ENCODE results near the gene KAZALD1. TPM values are rescaled to one million over a fixed set of nuclear protein-coding genes. Genes with fewer than 3 reads are reported as not detected.
A peak's percentile ranks its signal among the peaks of the same experiment; 100 is the strongest.

The KAZALD1 gene
- total and polyA plus RNA-seq, 11 donors = 1.9 to 11.1 (median 7.4) TPM

- peak overlapping the region in 4 of 12 donors; percentile 7 to 25 (median 12) for H3K4me3 ChIP-seq
Observed at GRCh38 chr10:101050208-101051069, 11.3 kb upstream of the KAZALD1 start.

GRCh38 chr10:101052285-101052684 is 9.5 kb upstream of the KAZALD1 start:
- DNase-seq (peak in 2 of 5 donors; percentile 21 to 25), ATAC-seq (peak; percentile 38 to 87 (median 74))
- peak overlapping the region in 2 of 12 donors; percentile 26 to 29 for H3K27ac ChIP-seq

More at GRCh38 chr10:101050208-101051069, 11.3 kb upstream of the KAZALD1 start:
- WGBS, 4 donors = 12 to 25% (median 13%) methylated on average over 20 to 42 of the region's 42 CpGs
- intact Hi-C loops (cut with DNase I) = loop anchor here in 5 of 10 donors (5.0 to 10.0 kb wide), 3 partner anchors 92 to 537 kb away; partner anchors contain the start of genes DPCD (in 1 of the 5) and POLL (in 1 of the 5)
- no peak for TF ChIP-seq POLR2A (IDR thresholded peaks at IDR 0.05)
- peak; percentile 58 to 85 (median 76) for TF ChIP-seq CTCF (IDR thresholded peaks at IDR 0.05)
- peaks cover 27 to 57% (median 47%) of the 10 kb centered on the region in 9 donors for H3K27me3 ChIP-seq
- DNase-seq (peak; percentile 38 to 83 (median 56)), ATAC-seq (peak in 3 of 4 donors; percentile 50 to 75 (median 56))
- no peaks in the 10 kb centered on the region for H3K36me3 ChIP-seq
- peaks cover 0 to 17% (median 7%) of the 10 kb centered on the region in 12 donors for H3K4me1 ChIP-seq
- no peaks in the 10 kb centered on the region for H3K9me3 ChIP-seq
- H3K27ac ChIP-seq = no peak overlapping the region

GRCh38 chr10:101053516-101053915 is 8.3 kb upstream of the KAZALD1 start:
- Histone ChIP-seq H3K36me3 (no peaks in the 10 kb centered on the region), H3K9me3 (no peaks in the 10 kb centered on the region), H3K27ac (no peak overlapping the region), H3K4me1 (peaks cover 0 to 12% (median 7%) of the 10 kb centered on the region in 12 donors), H3K27me3 (peaks cover 18 to 37% (median 28%) of the 10 kb centered on the region in 9 donors), H3K4me3 (no peak overlapping the region)
- TF ChIP-seq CTCF (IDR thresholded peaks at IDR 0.05) = no peak
- TF ChIP-seq POLR2A (IDR thresholded peaks at IDR 0.05) = no peak
- no peak for DNase-seq
- ATAC-seq = no peak
- intact Hi-C loops (cut with DNase I) = loop anchor here in 5 of 10 donors (5.0 to 10.0 kb wide), 3 partner anchors 89 to 534 kb away; partner anchors contain the start of genes DPCD (in 1 of the 5) and POLL (in 1 of the 5)

More at GRCh38 chr10:101052285-101052684, 9.5 kb upstream of the KAZALD1 start:
- H3K4me3 ChIP-seq = no peak overlapping the region
- TF ChIP-seq CTCF (IDR thresholded peaks at IDR 0.05) = no peak
- 84 to 98% (median 96%) methylated on average over 3 of the region's 3 CpGs for WGBS, 4 donors
- H3K9me3 ChIP-seq = no peaks in the 10 kb centered on the region
- H3K27me3 ChIP-seq = peaks cover 27 to 50% (median 39%) of the 10 kb centered on the region in 9 donors
- intact Hi-C loops (cut with DNase I) = loop anchor here in 5 of 10 donors (5.0 to 10.0 kb wide), 3 partner anchors 90 to 535 kb away; partner anchors contain the start of genes DPCD (in 1 of the 5) and POLL (in 1 of the 5)
- no peaks in the 10 kb centered on the region for H3K36me3 ChIP-seq
- peaks cover 0 to 15% (median 7%) of the 10 kb centered on the region in 12 donors for H3K4me1 ChIP-seq

- intact Hi-C loops (cut with DNase I) = loop anchor here in 5 of 10 donors (5.0 to 10.0 kb wide), 3 partner anchors 88 to 533 kb away; partner anchors contain the start of genes DPCD (in 1 of the 5) and POLL (in 1 of the 5)
- H3K9me3 ChIP-seq = no peaks in the 10 kb centered on the region
- DNase-seq (no peak), ATAC-seq (no peak)
- no peak overlapping the region for H3K27ac ChIP-seq
- TF ChIP-seq POLR2A (IDR thresholded peaks at IDR 0.05) (no peak), CTCF (IDR thresholded peaks at IDR 0.05) (no peak)
- peaks cover 10 to 29% (median 20%) of the 10 kb centered on the region in 9 donors for H3K27me3 ChIP-seq
- H3K36me3 ChIP-seq = no peaks in the 10 kb centered on the region
- no peak overlapping the region for H3K4me3 ChIP-seq
- peaks cover 0 to 12% (median 7%) of the 10 kb centered on the region in 12 donors for H3K4me1 ChIP-seq
- 85 to 90% (median 90%) methylated on average over 1 of the region's 1 CpG for WGBS, 4 donors
Observed at GRCh38 chr10:101054351-101054750, 7.4 kb upstream of the KAZALD1 start.
